NT2/D1 (cell line): ENCODE data around the gene KIR2DL4.
"Not testable (repeated sequence)": the region's sequence is repeated elsewhere in the genome, so short reads cannot be mapped to it uniquely, and the experiment has no call there.

Source experiments
- DNase-seq: peaks from one replicate; pipeline ENCODE4 v3.0.0-alpha.2; 2011; ENCODE audit warnings: low read depth, low spot score
- H3K27me3 ChIP-seq: 2 replicates; pipeline ENCODE4 v1.6.0; 2011; ENCODE audit warnings: mild to moderate bottlenecking; ENCODE audit not compliant: insufficient read length, insufficient read depth
- H3K36me3 ChIP-seq: 2 replicates; pipeline ENCODE4 v1.6.1; 2011; ENCODE audit warnings: mild to moderate bottlenecking, low read length, mixed read lengths; ENCODE audit not compliant: insufficient read depth, insufficient read length
- H3K4me1 ChIP-seq: 2 replicates; pipeline ENCODE4 v1.5.1; 2011; ENCODE audit not compliant: insufficient read depth, insufficient read length
- H3K4me3 ChIP-seq: 2 replicates; pipeline ENCODE4 v1.5.1; 2011; ENCODE audit warnings: low read depth; ENCODE audit not compliant: insufficient read length
- H3K9ac ChIP-seq: 2 replicates; pipeline ENCODE4 v1.6.0; 2011; ENCODE audit warnings: low read depth; ENCODE audit not compliant: insufficient read length
- H3K9me3 ChIP-seq: 2 replicates; pipeline ENCODE4 v1.5.1; 2011; ENCODE audit warnings: mild to moderate bottlenecking, low read length; ENCODE audit not compliant: insufficient read depth
- SUZ12 ChIP-seq: IDR thresholded peaks from 2 replicates; pipeline ENCODE4 v1.6.1; 2011; ENCODE audit not compliant: insufficient read length, insufficient read depth; ENCODE audit errors: extremely low read depth
- YY1 ChIP-seq: IDR thresholded peaks from 2 replicates; pipeline ENCODE4 v1.6.1; 2011; ENCODE audit not compliant: insufficient read length, insufficient read depth
- ZNF274 ChIP-seq: IDR thresholded peaks from 2 replicates; pipeline ENCODE4 v1.6.1; 2011; ENCODE audit warnings: mild to moderate bottlenecking, low read depth, low read length

KIR2DL4 gene

DNA sequence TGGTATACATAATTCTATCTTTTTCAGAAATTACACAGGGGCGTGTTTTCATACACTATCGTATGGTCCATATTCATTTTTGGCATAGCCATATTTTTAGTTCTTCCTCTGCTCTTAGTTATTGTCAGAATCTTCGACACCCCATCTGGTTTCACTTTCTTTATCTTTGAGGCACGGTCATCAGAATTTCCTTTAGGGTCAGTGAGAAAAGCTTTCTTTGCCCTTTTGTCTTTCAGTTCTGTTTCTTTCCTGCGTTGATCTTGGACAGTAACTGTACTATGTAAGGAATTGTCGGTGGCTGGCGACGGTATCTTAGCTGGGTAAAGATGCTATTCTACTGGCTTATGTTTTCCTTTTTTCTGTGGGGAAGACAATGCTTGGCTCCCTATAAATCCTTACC is 10.6 kb upstream of the KIR2DL4 start:
- no peak overlapping the region for H3K9ac ChIP-seq
- H3K4me3 ChIP-seq, result no peak overlapping the region

DNA sequence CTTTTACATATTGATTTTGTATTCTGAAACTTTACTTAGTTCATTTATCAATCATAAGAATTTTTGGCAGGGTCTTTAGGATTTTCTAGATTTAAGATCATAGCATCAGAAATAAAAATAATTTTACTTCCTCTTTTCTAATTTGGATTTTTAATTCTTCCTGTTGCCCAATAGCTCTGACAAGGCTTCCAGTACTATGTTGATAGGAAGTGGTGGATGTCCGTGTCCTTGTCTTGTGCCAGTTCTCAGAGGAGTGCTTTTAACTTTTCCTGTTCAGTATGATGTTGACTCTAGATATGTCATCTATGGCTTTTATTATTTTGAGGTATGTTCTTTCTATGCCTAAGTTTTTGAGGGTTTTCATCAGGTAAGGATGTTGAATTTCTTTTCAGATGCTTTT is 7.7 kb upstream of the KIR2DL4 start:
- no peak overlapping the region for H3K9ac ChIP-seq
- no peak for DNase-seq
- TF ChIP-seq SUZ12 (no peak), ZNF274 (no peak), YY1 (no peak)

More for the DNA sequence above, 10.6 kb upstream of the KIR2DL4 start:
- Histone ChIP-seq H3K9me3 (no peaks in the 10 kb centered on the region), H3K27me3 (peaks cover 39% of the 10 kb centered on the region), H3K36me3 (no peaks in the 10 kb centered on the region), H3K4me1 (no peaks in the 10 kb centered on the region)
- DNase-seq, result no peak
- TF ChIP-seq SUZ12 (no peak), ZNF274 (no peak), YY1 (no peak)

DNA sequence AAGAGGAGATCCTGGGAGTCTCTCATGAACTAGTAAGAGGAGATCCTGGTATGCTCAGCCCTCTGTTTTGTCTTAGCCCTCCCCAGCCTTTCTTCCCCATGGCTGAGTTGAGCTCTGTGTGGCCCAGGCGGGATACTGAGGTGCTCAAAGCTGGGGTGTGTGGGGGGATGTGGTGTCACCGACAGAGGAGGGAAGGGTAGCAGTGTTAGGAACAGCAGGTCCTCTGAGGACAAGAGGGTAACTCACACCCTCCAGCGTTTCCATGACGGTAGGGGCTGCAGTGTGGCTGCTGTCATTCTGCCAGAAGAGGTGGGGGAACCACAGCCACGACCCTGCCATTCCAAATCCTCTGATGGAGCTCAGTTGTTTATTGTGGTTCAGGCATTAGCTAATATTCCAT is 691 bp downstream of the KIR2DL4 start:
- Histone ChIP-seq H3K36me3 (no peaks in the 10 kb centered on the region), H3K4me1 (no peaks in the 10 kb centered on the region), H3K4me3 (no peak overlapping the region), H3K9me3 (no peaks in the 10 kb centered on the region), H3K9ac (no peak overlapping the region), H3K27me3 (peaks cover 8% of the 10 kb centered on the region)
- TF ChIP-seq SUZ12 (no peak), ZNF274 (no peak), YY1 (no peak)
- no peak for DNase-seq

More for the DNA sequence above, 7.7 kb upstream of the KIR2DL4 start:
- H3K36me3 ChIP-seq, result no peaks in the 10 kb centered on the region
- H3K27me3 ChIP-seq, result peaks cover 29% of the 10 kb centered on the region
- no peaks in the 10 kb centered on the region for H3K9me3 ChIP-seq
- H3K4me1 ChIP-seq, result no peaks in the 10 kb centered on the region
- H3K4me3 ChIP-seq, result no peak overlapping the region

DNA sequence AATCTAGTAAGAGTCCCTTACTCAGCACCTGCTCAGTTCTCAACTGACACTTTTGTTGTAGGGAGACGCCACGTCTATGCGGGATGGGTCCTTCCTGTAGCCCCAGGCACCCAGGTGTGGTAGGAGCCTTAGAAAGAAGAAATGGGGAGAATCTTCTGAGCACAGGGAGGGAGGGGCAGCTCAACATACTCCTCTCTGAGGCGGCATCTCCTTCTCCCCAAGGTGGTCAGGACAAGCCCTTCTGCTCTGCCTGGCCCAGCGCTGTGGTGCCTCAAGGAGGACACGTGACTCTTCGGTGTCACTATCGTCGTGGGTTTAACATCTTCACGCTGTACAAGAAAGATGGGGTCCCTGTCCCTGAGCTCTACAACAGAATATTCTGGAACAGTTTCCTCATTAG is 1.2 kb downstream of the KIR2DL4 start:
- TF ChIP-seq SUZ12, result no peak
- TF ChIP-seq ZNF274, result no peak
- no peak for TF ChIP-seq YY1
- H3K9ac ChIP-seq, result no peak overlapping the region
- no peak for DNase-seq
- H3K27me3 ChIP-seq, result peaks cover 8% of the 10 kb centered on the region
- H3K36me3 ChIP-seq, result no peaks in the 10 kb centered on the region
- H3K4me1 ChIP-seq, result no peaks in the 10 kb centered on the region
- no peak overlapping the region for H3K4me3 ChIP-seq
- H3K9me3 ChIP-seq, result no peaks in the 10 kb centered on the region

DNA sequence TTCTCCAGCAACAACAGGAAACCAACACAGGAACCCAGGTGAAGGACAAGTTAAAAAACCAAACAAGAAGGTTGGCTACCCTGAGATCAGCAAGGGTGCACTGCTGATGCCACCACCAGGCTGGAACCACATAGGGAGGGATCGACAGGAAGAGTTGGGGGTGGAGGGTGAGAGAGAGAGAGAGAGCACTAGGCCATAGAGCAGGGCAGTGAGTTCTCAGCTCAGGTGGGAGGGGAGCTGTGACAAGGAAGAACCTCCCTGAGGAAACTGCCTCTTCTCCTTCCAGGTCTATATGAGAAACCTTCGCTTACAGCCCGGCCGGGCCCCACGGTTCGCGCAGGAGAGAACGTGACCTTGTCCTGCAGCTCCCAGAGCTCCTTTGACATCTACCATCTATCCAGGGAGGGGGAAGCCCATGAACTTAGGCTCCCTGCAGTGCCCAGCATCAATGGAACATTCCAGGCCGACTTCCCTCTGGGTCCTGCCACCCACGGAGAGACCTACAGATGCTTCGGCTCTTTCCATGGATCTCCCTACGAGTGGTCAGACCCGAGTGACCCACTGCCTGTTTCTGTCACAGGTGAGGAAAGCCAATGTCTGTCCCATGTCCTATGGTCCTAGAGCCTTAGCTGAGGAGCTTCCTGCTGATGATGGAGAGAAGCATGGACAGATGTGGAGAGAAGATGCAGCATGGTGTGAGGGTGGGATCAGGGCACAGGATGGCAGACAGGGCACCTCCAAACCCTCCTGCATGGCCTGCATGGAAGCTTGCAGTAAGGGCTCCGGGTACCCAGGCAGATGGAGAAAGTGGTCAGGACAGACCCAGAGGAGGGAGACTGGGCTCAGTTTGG is 2.5 kb downstream of the KIR2DL4 start:
- no peak for DNase-seq
- no peaks in the 10 kb centered on the region for H3K9me3 ChIP-seq
- TF ChIP-seq YY1, result no peak
- no peak for TF ChIP-seq ZNF274
- no peak for TF ChIP-seq SUZ12

DNA sequence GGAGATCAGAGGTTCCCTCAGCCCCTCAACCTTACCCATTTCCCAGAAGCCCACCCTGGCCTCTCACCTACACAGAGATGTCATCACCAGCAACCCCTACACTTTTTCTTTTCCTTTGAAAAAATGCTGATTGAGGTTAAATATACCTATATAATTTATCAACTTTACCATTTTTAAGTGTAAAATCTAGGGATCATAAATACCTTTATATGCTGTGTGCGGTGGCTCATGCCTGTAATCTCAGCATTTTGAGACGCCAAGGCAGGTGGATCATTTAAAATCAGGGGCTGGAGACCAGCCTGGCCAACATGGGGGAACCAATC is 3.1 kb downstream of the KIR2DL4 start:
- Histone ChIP-seq H3K4me3 (no peak overlapping the region), H3K36me3 (no peaks in the 10 kb centered on the region), H3K27me3 (peaks cover 8% of the 10 kb centered on the region), H3K4me1 (no peaks in the 10 kb centered on the region), H3K9ac (no peak overlapping the region), H3K9me3 (no peaks in the 10 kb centered on the region)
- TF ChIP-seq YY1 (no peak), SUZ12 (no peak), ZNF274 (no peak)
- no peak for DNase-seq

More for the DNA sequence above, 2.5 kb downstream of the KIR2DL4 start:
- Histone ChIP-seq H3K36me3 (no peaks in the 10 kb centered on the region), H3K27me3 (peaks cover 8% of the 10 kb centered on the region), H3K4me3 (no peak overlapping the region), H3K4me1 (no peaks in the 10 kb centered on the region), H3K9ac (no peak overlapping the region)

DNA sequence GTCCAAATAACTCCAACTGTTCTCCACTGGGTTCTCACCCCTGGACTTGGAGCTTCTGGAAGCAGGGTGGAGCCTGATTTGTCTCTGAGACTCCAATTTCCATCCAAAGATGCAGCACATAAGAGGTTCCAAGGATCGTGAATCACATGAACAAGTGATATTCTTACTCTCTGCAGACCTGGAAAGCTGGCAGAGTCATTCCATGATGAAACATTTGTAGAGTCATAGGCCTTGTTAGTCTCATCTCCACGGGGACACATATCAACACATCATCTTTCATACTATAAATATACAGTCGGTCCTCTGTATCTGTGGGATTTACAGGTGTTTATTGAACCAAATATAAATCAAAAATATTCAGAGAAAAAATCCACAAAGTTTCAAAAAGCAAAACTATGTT is 11.2 kb downstream of the KIR2DL4 start:
- H3K9me3 ChIP-seq, H3K27me3 ChIP-seq, H3K4me1 ChIP-seq, H3K4me3 ChIP-seq, H3K9ac ChIP-seq, H3K36me3 ChIP-seq, DNase-seq: not testable (repeated sequence)

DNA sequence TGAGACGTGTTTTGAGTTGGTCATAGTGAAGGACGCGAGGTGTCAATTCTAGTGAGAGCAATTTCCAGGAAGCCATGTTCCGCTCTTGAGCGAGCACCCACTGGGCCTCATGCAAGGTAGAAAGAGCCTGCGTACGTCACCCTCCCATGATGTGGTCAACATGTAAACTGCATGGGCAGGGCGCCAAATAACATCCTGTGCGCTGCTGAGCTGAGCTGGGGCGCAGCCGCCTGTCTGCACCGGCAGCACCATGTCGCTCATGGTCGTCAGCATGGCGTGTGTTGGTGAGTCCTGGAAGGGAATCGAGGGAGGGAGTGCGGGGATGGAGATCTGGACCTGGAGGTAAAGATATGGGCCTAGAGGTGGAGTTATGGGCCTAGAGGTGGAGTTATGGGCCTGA is 12.8 kb downstream of the KIR2DL4 start, which contains the start of gene KIR3DL1:
Gene KIR3DL1, plus strand, starts transcription at position 218 of the 400 bp plus-strand sequence.
- H3K4me3 ChIP-seq, DNase-seq, H3K36me3 ChIP-seq, H3K9me3 ChIP-seq, H3K4me1 ChIP-seq, H3K9ac ChIP-seq: not testable (repeated sequence)
- peaks cover 24% of the 10 kb centered on the region for H3K27me3 ChIP-seq
